ENCODE results near the gene DDI2. TPM values are rescaled to one million over a fixed set of nuclear protein-coding genes. Genes with fewer than 3 reads are reported as not detected.
A peak's percentile ranks its signal among the peaks of the same experiment; 100 is the strongest.

DDI2 gene
- total and polyA plus RNA-seq, 10 of the 15 experiments (the other 5 are each of a cell fraction or from before 2014, with no cell fraction given) = 3.3 to 33.1 (median 11.6) TPM

DNA sequence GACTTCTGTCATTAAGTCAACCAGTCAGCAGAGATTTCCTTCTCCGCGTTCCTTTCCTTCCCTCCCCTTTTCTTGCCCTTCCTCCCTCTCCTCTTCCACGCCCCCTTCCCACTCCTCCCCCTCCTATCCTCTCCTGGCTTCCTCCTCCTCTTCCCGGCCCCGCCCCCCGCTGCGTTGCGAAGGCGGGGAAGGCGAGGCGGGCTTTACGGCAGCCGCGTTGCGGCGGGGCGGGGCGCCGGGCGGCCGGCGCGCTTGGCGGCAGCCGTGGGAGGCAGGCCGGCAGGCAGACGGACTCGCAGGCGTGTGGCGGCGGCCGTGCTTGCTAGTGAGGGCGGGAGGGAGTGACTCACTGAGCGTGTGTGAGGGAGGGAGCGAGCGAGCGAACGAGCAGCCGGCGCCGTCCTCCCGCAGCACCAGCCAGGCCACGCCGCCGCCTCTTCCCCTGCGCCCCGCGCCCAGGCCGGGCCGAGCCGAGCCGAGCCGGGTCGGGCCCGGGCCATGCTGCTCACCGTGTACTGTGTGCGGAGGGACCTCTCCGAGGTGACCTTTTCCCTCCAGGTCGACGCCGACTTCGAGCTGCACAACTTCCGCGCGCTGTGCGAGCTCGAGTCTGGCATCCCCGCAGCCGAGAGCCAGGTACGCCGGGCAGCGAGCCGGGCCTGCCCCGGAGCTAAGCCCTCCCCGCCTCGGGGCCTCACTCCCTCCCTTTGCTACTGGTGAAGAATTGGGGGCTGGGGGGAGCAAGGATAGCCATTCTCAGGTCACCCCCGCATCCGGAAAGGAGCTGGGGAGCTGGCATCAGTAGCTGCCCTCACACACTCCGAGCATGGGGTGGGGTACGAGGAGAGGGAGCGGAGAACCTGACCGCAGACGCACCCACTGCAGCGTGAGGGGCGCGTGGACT lies at the start of gene DDI2 (continued):
- TF ChIP-seq MTA2 (IDR thresholded peaks at IDR 0.05; ENCODE audit: low read depth) (0 out of 2 replicates have a peak, but pooled peaks have one; percentile 41), ZBTB11 (CRISPR knock-in tag; IDR thresholded peaks at IDR 0.05) (peak; percentile 36; the same call in 1 of the 2 replicates), POLR2AphosphoS5 (IDR thresholded peaks at IDR 0.05; ENCODE audit: low read length) (peak; percentile 74; the same call in 1 of the 2 replicates), NBN (IDR thresholded peaks at IDR 0.05) (peak; percentile 82), CBX3 (IDR thresholded peaks at IDR 0.05; ENCODE audit: borderline replicate concordance, low read depth) (no peak), EZH2 (IDR thresholded peaks at IDR 0.05; ENCODE audit: borderline replicate concordance, control insufficient read depth, low read depth, low read length) (no peak), NFYA (IDR thresholded peaks at IDR 0.05; ENCODE audit: borderline replicate concordance, low read depth, low read length) (no peak), ZSCAN29 (IDR thresholded peaks at IDR 0.05) (0 out of 2 replicates have a peak, but pooled peaks have one; percentile 42), DPF2 (IDR thresholded peaks at IDR 0.05) (peak; percentile 80), NR2F1 (conservative IDR thresholded peaks at IDR 0.05) (peak; percentile 91), IRF5 (IDR thresholded peaks at IDR 0.05; ENCODE audit: borderline replicate concordance) (no peak), CHD2 (IDR thresholded peaks at IDR 0.05; ENCODE audit: borderline replicate concordance, low read depth, low read length) (peak; percentile 71), MAX (IDR thresholded peaks at IDR 0.05; ENCODE audit: low read depth, low read length) (peak; percentile 64)
- TF ChIP-seq, protein P1, sequence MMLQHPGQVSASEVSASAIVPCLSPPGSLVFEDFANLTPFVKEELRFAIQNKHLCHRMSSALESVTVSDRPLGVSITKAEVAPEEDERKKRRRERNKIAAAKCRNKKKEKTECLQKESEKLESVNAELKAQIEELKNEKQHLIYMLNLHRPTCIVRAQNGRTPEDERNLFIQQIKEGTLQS (IDR thresholded peaks at IDR 0.05; ENCODE audit: borderline replicate concordance, extremely low read depth, low read depth, low read length) = peak; percentile 76; the same call in 1 of the 2 replicates
- TF ChIP-seq, protein P2, sequence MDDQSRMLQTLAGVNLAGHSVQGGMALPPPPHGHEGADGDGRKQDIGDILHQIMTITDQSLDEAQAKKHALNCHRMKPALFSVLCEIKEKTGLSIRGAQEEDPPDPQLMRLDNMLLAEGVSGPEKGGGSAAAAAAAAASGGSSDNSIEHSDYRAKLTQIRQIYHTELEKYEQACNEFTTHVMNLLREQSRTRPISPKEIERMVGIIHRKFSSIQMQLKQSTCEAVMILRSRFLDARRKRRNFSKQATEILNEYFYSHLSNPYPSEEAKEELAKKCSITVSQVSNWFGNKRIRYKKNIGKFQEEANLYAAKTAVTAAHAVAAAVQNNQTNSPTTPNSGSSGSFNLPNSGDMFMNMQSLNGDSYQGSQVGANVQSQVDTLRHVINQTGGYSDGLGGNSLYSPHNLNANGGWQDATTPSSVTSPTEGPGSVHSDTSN (IDR thresholded peaks at IDR 0.05; ENCODE audit: insufficient replicate concordance, low read depth, low read length) = no peak
- TF ChIP-seq, protein P3, sequence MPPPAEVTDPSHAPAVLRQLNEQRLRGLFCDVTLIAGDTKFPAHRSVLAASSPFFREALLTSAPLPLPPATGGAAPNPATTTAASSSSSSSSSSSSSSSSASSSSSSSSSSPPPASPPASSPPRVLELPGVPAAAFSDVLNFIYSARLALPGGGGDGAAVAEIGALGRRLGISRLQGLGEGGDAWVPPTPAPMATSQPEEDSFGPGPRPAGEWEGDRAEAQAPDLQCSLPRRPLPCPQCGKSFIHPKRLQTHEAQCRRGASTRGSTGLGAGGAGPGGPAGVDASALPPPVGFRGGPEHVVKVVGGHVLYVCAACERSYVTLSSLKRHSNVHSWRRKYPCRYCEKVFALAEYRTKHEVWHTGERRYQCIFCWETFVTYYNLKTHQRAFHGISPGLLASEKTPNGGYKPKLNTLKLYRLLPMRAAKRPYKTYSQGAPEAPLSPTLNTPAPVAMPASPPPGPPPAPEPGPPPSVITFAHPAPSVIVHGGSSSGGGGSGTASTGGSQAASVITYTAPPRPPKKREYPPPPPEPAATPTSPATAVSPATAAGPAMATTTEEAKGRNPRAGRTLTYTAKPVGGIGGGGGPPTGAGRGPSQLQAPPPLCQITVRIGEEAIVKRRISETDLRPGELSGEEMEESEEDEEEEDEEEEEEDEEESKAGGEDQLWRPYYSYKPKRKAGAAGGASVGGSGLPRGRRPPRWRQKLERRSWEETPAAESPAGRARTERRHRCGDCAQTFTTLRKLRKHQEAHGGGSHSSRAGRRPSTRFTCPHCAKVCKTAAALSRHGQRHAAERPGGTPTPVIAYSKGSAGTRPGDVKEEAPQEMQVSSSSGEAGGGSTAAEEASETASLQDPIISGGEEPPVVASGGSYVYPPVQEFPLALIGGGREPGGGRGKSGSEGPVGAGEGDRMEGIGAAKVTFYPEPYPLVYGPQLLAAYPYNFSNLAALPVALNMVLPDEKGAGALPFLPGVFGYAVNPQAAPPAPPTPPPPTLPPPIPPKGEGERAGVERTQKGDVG (CRISPR knock-in tag; IDR thresholded peaks at IDR 0.05) = no peak

All from GM12878 (cell line).